ENCODE data around the gene EMX2.

DNA sequence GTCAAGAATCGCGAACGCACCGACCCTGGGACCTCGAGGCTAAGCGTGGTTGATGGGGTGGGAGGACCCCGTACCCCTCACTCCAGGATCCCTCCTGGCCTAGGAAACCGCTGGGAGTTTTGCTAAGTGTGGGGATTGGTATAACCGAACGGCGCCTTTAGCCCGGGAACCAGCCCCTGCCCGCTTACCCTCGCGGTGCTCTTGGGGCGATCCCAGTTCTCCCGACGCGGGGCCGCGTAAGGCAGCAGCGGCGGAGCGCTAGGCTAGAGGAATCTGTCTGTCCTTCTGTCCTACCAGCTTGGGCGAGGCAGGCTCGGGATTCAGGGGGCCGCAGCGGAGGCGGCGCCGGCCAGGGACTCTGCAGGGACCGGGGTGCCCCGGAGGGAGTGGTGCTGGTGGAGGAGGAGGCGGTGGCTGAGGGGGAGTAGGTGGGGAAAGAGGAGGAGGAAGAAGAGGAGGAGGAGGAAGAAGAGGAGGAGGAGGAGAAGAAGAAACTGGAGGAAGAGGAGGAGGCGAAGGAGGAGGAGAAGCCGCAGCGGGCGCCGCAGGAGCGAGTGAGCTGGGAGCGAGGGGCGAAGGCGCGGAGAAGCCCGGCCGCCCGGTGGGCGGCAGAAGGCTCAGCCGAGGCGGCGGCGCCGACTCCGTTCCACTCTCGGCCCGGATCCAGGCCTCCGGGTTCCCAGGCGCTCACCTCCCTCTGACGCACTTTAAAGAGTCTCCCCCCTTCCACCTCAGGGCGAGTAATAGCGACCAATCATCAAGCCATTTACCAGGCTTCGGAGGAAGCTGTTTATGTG lies 439 bp upstream of the EMX2 start:
- TF ChIP-seq BHLHE40 (IDR thresholded peaks at IDR 0.05; ENCODE audit: borderline replicate concordance) (no peak), LEF1 (IDR thresholded peaks at IDR 0.05; ENCODE audit: borderline replicate concordance) (no peak), SUZ12 (IDR thresholded peaks at IDR 0.05) (no peak), NFRKB (IDR thresholded peaks at IDR 0.05) (no peak), SP1 (IDR thresholded peaks at IDR 0.05) (no peak), HDGF (IDR thresholded peaks at IDR 0.05; ENCODE audit: borderline replicate concordance) (no peak), FOXK2 (IDR thresholded peaks at IDR 0.05) (no peak), FOXA1 (IDR thresholded peaks at IDR 0.05) (no peak), CTBP1 (IDR thresholded peaks at IDR 0.05; ENCODE audit: borderline replicate concordance) (peak; percentile 84; the same call in 1 of the 2 replicates), L3MBTL2 (conservative IDR thresholded peaks at IDR 0.05) (peak; percentile 38; the same call in 1 of the 2 replicates), TARDBP (IDR thresholded peaks at IDR 0.05) (no peak)
- TF ChIP-seq, protein P1, sequence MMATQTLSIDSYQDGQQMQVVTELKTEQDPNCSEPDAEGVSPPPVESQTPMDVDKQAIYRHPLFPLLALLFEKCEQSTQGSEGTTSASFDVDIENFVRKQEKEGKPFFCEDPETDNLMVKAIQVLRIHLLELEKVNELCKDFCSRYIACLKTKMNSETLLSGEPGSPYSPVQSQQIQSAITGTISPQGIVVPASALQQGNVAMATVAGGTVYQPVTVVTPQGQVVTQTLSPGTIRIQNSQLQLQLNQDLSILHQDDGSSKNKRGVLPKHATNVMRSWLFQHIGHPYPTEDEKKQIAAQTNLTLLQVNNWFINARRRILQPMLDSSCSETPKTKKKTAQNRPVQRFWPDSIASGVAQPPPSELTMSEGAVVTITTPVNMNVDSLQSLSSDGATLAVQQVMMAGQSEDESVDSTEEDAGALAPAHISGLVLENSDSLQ (IDR thresholded peaks at IDR 0.05), result no peak

Data from HEK293T (cell line).